HL-60 (cell line): ENCODE results near the gene CDK12.

Experiments
- CTCF ChIP-seq: IDR thresholded peaks from one replicate; pipeline ENCODE4 v1.5.1; 2011; ENCODE audit warnings: low read length, control low read depth, inconsistent platforms; ENCODE audit not compliant: insufficient read depth
- GABPA ChIP-seq: IDR thresholded peaks from 2 replicates; pipeline ENCODE4 v1.6.1; 2012; ENCODE audit warnings: low read depth
- POLR2AphosphoS5 ChIP-seq: IDR thresholded peaks from 2 replicates; pipeline ENCODE4 v1.6.1; 2012; ENCODE audit warnings: low read depth

- no peak for TF ChIP-seq CTCF
- TF ChIP-seq POLR2AphosphoS5: no peak
- no peak for TF ChIP-seq GABPA
Measured at GRCh38 chr17:39551879-39552278, 90.6 kb downstream of the CDK12 start.
